Cerebellar nuclear complex (tissue), 1 donor: Measurements from ENCODE around the gene MET.

ENCODE experiments used
- DNase-seq, 2 experiments: peaks; one replicate each; lab custom pipeline; 2025; lab: John Stamatoyannopoulos, UW

Gene MET

DNA sequence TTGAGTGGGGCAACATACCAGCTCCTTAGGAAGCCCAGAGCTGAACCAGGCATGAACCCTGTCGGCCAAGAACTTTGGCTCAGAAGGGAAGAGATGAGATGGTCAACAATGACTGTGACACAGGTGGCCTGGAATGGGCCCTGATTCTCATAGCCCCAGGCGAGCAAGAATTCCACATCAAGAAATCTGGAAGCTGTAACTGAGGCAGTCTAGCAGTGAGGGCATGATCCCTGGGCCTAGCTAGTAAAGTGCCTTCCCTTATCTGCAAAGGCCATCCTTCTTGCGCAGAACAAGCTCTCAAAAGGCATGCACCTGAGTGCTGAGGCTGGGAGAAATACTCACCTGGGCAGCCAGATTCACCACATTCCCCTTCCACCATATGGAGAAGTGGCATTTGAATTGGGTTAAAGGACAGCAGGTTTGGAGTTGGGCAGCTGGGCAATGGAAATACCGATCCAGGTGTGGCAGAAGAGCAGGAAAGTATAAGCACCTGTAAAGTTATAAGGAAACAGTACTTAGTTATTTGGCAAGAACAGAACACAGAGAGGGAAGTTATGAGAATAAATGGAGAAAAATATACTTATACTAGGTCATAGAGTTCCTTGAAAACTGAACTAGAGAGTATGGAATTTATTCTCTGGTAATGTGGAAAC is 111.8 kb downstream of the MET start:
- DNase-seq: no peak

DNA sequence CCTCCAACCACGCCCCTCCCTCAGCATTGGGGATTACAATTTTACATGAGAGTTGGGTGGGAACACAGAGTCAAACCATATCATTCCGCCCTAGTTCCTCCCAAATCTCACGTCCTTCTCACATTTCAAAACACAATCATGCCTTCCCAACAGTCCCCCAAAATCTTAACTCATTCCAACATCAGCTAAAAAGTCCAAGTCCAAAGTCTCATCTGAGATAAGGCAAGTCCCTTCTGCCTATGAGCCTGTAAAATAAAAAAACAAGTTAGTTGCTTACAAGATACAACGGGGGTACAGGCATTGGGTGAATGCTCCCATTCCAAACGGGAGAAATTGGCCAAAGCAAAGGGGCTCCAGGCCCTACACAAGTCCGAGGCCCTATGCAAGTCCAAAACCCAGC is 112.7 kb downstream of the MET start:
- no peak for DNase-seq

DNA sequence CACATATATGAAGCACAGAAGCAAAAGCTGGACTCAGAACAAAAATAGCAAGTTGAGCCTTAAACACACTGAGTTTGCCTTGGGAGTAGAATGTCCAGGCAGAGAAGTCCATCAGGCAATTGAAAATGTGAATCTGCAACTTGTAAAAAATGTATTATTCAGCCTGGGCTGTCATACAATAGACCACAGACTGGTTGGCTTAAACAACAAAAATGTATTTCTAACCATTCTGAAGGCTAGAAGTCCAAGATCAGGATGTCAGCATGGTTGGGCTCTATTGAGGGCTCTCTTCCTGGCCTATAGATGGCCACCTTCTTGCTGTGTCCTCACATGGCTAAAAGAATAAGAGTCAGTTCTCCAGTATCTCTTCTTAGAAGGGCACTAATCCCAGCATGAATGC is 113.8 kb downstream of the MET start:
- no peak for DNase-seq

DNA sequence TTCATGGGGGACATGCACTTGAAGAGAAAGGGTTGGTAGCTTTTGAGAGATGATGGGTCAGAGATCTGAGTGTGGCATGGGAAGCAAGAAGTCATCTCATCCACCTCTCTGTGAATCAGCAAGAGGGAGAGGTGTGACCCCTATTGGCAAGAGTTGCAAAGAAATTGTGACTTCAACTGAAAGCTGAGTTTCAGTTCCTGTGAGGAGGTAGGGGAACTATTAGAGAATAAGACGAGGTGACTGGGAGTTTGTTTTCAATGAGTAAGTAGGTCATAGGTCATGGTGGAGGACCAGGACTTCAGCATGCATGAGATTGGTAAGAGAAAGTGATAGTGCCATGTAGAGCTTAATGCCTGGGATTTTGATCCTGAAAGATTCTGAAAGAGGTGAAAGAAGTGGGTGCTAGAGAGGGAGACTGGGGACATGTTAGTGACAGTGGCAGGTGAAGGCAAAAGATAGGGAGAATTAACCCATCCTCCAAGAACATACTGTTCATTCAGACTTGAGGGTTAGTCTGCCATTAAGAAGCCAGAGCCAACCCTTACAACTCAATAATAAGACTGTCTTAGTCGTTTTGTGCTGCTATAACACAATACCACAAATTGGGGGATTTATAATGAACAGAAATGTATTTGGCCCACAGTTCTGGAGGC is 114.9 kb downstream of the MET start:
- DNase-seq: no peak

DNA sequence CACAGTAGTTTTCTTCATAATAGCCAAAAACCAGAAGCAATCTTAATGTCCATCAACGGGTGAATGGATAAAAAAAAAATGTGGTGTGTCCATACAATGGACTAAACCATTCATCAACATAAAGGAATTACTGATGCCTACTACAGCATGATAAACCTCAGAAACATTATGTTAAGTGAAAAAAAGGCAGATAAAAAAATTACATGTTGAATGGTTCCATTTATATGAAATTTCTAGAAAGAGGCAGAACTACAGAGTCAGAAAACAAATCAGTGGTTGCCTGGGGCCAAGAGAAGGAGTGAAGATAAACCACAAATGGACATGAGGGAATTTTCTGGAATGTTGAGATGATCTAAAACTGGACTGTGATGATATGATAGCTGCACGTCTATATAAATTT is 115.9 kb downstream of the MET start:
- DNase-seq: no peak

DNA sequence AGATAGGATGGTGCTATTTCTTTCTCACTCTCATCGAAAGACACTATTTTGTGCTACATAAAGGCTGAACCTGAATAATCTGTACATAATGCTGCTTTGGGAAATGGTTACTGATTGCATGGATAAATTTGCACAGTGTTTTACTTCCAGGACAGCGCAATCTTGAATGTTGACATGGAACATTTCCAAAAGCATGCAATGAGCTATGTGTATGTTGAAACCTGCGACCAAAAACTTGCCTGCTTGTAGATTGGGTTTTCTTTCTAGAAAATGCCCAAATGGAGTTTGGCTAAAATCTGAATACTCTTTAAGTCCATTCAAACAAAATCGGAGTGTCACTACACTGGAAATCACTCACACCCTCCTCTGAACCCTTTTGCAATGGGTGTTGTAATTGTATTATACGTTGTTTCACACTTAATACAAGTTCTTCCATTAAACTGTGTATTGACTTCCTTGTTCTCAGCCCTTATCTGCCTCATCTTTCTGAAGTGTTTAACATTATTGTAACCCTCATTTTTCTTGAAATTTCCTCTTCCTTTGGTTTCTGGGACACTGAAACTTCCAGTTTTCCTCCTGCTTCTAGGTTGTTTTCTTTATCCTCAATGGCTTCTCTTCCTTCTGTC is 116.7 kb downstream of the MET start:
- no peak for DNase-seq

DNA sequence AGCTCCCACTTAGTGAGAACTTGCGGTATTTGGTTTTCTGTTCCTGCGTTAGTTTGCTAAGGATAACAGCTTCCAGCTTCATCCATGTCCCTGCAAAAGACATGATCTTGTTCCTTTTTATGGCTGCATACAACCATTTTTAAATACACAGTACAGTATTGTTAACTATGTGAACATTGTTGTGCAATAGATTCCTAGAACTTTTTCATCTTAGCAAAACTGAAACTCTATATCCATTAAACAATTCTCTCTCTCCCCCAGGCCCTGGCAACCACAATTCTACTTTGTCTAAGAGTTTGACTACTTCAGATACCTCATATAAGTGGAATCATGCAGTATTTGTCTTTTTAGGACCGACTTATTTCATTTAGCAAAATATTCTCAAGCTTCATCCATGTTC is 118.0 kb downstream of the MET start:
- DNase-seq: no peak

DNA sequence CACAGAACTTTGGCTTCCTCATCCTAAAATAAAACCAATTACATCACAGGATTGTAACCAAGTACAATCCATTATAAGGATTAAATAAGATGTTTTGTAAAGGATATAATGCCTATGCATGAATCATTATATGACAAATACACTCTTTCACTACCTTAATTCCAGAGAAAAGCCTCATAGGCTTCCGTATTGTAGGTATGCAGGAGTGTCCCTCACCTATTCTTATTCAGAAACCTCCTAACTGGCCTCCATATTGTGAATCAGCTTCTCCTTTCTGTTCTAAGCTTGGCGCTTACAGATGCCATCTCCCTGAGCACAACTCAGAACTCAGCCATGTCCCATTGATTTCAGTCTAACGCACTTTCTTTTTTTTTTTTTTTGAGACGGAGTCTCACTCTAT is 120.8 kb downstream of the MET start:
- DNase-seq: no peak

DNA sequence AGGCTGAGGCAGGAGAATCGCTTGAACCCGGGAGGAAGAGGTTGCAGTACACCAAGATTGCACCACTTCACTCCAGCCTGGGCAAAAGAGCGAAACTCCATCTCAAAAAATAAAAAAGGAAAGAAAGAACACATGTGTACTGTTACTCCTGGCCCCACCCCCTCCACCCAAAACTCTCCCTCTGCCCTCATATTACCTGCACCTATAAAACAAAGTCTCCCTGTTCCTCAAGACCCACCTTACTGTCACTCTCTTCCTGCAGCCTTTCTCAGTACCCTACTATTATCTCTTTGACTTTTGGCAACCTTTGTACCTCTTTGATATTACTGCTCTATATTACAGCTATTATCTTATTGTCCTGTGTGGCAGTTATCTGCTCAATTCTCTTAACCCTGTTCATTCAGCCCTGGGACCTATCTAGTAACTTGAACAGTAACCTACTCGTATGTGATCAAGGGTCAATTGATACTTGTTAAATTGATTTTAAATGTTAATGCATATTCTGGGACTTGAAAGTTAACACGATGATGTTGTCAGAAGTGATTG is 121.9 kb downstream of the MET start:
- no peak for DNase-seq

DNA sequence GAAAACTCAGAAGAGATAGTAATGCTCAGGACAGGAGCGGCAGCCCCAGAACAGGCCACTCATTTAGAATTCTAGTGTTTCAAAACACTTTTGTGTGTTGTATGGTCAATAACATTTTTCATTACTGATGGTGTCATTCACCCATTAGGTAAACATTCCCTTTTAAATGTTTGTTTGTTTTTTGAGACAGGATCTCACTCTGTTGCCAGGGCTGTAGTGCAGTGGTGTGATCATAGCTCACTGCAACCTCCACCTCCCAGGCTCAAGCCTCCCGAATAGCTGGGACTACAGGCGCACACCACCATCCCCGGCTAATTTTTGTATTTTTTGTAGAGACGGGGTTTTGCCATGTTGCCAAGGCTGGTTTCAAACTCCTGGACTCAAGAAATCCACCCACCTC is 124.5 kb downstream of the MET start:
- DNase-seq: no peak

DNA sequence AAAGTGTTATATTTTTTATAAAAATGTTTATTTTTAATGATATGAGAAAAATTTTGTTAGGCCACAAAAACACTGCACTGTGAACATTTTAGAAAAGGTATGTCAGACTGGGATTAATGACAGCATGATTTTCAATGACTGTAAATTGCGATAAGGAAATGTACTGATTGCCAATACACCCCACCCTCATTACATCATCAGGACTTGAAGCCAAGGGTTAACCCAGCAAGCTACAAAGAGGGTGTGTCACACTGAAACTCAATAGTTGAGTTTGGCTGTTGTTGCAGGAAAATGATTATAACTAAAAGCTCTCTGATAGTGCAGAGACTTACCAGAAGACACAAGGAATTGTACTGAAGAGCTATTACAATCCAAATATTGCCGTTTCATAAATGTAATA is 125.6 kb downstream of the MET start:
- no peak for DNase-seq

DNA sequence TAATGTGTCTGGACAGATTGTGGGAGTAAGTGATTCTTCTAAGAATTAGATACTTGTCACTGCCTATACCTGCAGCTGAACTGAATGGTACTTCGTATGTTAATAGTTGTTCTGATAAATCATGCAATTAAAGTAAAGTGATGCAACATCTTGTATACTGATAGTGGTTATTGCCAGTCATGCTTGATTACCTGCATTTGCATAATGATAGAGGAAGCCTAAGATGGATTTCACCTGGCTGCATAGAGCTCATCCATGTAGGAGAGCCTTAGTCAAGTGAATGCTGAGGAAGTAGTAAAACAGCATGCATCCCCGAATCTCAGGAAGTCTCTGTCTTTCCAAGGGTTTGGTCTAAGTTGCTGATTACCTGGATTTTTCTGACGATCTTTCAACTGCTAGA is 126.2 kb downstream of the MET start:
- no peak for DNase-seq

DNA sequence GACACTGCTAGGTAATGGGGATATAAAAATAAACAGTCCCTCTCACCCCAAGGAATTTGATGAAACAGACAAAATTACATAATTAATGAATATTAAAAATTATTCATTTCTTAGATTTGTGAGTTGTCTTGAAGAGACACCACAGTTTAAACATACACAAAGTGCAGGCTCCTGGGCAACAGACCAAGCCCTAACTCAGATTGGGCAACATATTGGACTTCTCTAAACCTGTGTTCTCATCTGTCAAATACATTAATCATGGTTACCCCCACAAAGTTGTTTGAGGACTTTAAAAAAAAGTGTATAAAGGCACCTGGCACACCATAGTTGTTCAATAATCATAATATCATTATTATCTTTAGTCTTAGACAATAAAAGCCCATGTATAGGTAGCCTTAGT is 127.9 kb downstream of the MET start:
- no peak for DNase-seq

DNA sequence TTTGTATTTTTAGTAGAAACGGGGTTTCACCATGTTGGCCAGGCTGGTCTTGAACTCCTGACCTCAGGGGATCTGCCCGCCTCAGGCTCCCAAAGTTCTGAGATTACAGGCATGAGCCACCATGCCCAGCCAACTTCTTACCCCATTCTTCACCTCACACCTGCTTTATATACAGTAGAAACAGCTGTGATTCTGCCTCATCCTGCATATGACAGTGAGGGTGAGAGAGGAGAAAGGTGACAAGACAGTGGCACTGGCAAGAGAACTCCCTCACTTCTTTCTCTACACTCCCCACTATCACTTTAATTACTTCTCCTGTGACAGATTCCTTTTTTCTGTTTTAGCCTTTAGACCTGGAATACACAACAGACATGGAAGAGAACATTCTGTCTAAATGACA is 128.6 kb downstream of the MET start:
- DNase-seq: no peak

DNA sequence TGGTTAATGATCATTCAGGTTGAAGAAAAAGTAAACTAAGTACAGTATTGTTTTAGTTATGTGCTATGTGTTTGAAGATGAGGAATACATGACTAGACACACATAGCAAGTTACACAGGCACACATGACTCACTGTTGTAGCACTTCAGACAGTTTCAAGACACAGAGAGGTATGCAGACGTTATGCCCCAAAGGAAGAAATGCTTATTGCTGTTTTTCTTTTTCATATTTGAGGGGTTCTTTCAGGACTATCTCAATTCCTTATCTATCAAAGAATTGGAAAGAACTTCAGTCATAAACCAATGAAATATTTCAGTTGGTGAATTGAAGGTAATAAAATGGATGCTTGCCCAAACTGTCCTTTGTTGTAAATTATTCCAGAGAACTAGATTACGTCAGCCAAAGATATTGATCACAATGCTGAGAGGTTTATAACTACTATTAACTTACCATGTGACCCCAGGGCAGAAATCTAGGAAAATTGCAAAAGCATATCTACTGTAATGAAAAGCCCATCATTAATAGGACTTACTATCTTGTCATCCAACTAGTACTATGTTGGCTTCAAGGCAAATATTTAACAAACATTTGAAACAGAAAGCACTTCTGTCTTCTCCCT is 129.2 kb downstream of the MET start:
- DNase-seq: no peak

DNA sequence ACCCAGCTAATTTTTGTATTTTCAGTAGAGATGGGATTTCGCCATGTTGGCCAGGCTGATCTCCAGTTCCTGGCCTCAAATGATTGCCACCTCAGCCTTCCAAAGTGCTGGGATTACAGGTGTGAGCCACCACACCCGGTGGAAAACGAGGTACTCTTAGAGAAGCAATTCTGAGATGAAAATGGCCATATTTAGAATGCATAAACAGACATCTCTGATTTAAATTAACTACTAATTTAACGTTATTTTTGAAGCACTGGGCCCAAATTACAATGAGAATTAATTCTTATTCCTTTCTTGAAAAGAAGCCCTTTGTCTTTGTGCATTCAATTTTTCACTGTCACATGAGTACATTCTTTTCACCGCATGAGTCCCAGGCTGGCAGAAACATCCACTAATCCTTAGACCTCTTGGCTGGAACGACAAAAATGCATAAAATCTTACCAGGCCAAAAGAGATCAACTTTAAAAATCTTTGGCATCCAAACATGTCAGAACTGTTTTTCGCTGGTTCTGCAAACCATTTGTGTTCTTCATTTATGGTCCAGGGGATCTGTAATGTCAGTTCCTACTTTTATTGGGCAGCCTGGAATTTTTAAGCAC is 130.2 kb downstream of the MET start:
- DNase-seq: no peak

DNA sequence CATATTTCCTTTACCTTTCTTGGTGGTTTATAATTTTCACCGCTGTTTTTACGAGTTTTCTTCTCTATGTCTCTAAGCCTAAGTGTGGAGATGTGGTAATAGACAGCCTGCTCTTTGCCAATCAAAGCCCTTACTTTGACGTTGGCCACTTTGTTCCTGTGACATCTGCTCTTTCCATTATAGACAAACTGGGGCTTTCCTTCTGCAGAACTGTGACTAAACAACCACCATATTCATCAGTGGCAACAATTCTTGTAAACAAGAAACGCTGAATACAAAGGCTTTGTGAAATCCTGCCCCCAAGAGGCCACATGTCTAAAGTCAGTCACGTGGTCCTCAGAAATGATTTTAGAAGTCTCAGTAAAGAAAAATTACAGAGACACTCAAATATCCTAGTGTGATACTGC is 130.8 kb downstream of the MET start:
- DNase-seq: no peak

DNA sequence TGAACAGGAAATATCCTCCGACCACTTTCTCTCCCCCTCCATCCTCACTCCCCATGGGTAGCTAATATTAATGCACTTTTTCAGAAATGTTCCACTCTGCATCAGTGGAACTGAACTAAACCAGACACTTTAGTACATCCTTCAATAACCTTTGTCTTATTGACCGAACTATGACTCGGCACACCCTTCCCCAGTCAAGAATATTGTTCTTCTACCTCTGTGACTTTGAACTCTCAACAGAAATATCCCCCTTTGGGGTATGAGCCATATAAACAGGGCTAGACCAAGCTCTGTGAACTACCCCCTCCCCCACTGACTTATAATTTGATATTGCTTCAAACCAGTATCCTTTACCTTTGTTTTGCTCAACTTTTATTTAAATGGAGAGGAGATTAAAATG is 132.5 kb downstream of the MET start:
- DNase-seq: no peak

DNA sequence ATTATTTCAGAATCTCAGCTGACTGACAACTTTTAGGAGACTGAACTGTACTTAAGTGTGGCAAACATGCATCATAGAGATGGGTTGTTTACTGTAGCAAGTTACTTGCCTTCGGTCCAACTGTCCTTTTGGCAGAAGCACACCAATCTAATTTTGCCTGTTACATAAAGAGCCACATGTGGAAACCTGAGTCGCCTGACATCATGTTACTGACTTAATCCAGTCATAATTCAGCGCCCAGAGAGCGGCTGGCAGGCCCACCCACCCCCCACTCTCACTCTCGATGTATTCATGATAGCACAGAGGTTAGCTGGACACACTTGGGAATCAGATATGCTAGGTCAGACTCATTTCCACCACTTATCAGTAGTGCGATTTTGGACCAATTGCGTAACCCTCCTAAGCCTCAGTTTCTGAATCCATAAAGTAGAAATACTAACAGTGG is 133.1 kb downstream of the MET start:
- DNase-seq: no peak

DNA sequence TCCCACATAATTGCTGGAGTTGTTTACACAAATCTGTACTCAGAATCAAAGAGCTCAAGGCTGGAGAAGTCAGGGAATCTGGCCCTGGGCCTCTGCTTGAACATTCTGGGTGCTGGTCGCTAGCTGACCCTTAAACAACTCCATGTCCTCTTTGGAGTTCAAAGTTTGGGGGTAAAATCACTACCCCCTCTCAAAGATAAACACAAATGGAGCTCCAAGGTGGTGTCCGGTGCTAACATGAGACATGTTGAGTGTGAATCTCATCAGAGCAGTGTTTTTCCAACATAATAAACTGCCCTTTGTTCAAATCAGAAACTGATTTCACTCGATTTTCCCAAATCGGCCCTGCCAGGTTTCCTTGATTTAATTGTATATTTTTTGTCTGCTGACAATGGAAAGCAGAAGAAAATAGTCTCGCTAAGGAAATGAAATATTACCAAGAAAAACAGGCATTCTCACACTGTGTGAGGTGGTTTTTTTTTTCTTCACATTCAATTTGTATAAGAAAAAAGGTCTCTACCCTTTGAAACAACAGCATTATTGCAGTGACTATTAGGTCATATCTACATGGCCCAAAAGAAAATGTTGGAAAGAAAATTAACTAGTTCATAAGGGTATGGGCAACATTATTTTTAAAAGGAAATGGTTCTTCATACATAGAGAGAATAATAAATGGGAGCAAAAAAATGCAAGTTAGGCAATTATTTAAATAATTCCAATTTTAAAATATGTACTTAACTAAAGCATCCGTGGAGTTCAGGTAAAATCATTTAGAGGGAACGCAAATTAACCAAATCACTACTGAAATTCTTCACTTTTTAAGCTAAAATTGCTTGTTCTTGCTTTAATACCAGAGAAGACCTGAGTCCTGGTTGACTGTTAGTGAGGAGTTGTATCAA is 134.3 kb downstream of the MET start:
- no peak for DNase-seq

DNA sequence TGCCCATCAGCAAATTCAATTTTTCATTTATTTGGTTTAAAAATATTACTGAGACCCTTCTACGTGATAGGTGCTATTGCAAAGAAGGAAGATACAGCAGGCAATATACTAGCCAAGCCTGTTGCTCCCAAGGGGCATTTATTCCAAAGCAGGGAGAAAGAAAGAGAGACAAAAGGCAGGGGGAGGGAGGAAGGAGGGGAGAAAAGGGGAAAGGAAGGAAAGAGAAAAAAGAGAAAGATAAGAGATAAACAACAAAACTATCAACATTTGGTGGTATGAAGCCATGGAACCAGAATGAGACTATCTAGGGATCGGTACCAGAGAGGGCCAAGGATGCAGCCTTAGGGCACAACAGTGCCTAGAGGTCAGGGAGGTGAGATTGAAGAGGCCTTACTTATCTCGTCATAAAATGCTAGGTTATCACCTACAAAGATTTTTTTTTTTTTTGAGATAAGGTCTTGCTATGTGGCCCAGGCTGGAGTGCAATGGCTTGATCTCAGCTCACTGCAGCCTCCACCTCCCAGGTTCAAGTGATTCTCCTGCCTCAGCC is 135.1 kb downstream of the MET start:
- DNase-seq: no peak
